Measurements from ENCODE around the gene SYNGR4. TPM values are rescaled to one million over a fixed set of nuclear protein-coding genes. Genes with fewer than 3 reads are reported as not detected.
A peak's percentile ranks its signal among the peaks of the same experiment; 100 is the strongest.

Gene SYNGR4
- total and polyA plus RNA-seq, 8 donors = 0.19 to 16.4 (median 0.61) TPM; not detected in 2

DNA sequence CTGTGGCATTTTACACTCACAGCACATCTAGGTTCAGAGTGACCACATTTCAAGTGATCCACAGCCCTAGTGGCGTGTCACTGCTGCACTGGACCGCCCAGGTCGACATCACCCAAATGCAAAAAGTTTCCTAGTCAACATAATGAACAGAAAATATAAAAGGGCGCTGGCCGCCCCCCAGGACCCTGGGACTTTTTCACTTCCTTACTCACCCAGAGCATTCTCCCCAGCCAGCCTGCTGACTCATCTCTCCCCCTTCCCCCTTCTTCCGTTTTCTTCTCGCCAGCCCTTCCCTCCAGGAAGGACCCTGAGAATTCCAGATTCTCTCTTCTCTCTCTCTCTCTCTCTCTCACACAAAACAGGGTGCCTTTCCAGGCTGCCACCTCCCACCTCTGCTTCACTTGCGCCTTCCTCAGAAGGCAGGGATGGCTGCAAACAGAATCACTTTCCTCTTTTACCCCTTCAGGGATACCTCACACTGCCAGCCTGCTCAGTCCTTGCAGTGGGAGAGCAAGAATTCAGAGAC is 60.6 kb downstream of the SYNGR4 start:
- peak in 2 of 4 donors; percentile 56 to 76 for ATAC-seq
- Histone ChIP-seq H3K27me3 (no peaks in the 10 kb centered on the region), H3K36me3 (no peaks in the 10 kb centered on the region), H3K9me3 (no peaks in the 10 kb centered on the region), H3K27ac (no peak overlapping the region), H3K4me3 (no peak overlapping the region), H3K4me1 (no peaks in the 10 kb centered on the region)
- intact Hi-C loops (cut with DNase I) = no loop called here
- TF ChIP-seq CTCF (IDR thresholded peaks at IDR 0.05) = no peak
- no peak for FAIRE-seq
- 45 to 52% methylated on average over 8 of the region's 8 CpGs for WGBS, 2 donors
- DNase-seq = peak in 1 of 6 donors; percentile 36

Other genes with a start within 250 kb of the SYNGR4 start
- 10 to 100 TPM; 10.1 to 23.5 (median 17.0) TPM for gene LIG1, start 194.0 kb upstream of the SYNGR4 start, total RNA-seq
- gene LIG1, start 194.0 kb upstream of the SYNGR4 start, polyA plus RNA-seq = 10 to 100 TPM; 42.1 to 78.8 TPM
- gene ZSWIM9, start 193.7 kb upstream of the SYNGR4 start, total RNA-seq = 1 to 10 TPM; 2.8 to 5.9 (median 4.0) TPM
- gene ZSWIM9, start 193.7 kb upstream of the SYNGR4 start, polyA plus RNA-seq = 1 to 10 TPM; 3.1 to 4.3 TPM
- 10 to 100 TPM in 5 of 6 donors, 1 to 10 TPM in 1; 8.6 to 26.0 (median 15.1) TPM for gene CARD8, start 108.5 kb upstream of the SYNGR4 start, total RNA-seq
- gene CARD8, start 108.5 kb upstream of the SYNGR4 start, polyA plus RNA-seq = 10 to 100 TPM; 19.4 to 19.8 TPM
- gene ZNF114, start 94.3 kb upstream of the SYNGR4 start, total RNA-seq = 1 to 10 TPM in 3 of 6 donors, under 1 TPM in 3; 0.16 to 2.0 (median 0.94) TPM
- gene ZNF114, start 94.3 kb upstream of the SYNGR4 start, polyA plus RNA-seq = under 1 TPM; 0.30 to 0.70 TPM
- 10 to 100 TPM in 2 of 6 donors, 1 to 10 TPM in 4; 2.5 to 14.9 (median 6.4) TPM for gene EMP3, start 38.8 kb upstream of the SYNGR4 start, total RNA-seq
- gene EMP3, start 38.8 kb upstream of the SYNGR4 start, polyA plus RNA-seq = 10 to 100 TPM; 17.6 to 23.8 TPM
- gene TMEM143, start 427 bp upstream of the SYNGR4 start, total RNA-seq = 1 to 10 TPM; 3.3 to 7.3 (median 4.4) TPM
- 10 to 100 TPM in 1 of 2 donors, 1 to 10 TPM in 1; 8.0 to 11.2 TPM for gene TMEM143, start 427 bp upstream of the SYNGR4 start, polyA plus RNA-seq
- gene KDELR1, start 27.2 kb downstream of the SYNGR4 start, total RNA-seq = 10 to 100 TPM; 58.7 to 99.0 (median 77.0) TPM
- 100 to 1,000 TPM in 1 of 2 donors, 10 to 100 TPM in 1; 85.4 to 113 TPM for gene KDELR1, start 27.2 kb downstream of the SYNGR4 start, polyA plus RNA-seq
- gene GRIN2D, start 29.3 kb downstream of the SYNGR4 start, total RNA-seq = under 1 TPM in 5 of 6 donors, not detected in 1; 0.04 to 0.66 (median 0.26) TPM
- gene GRIN2D, start 29.3 kb downstream of the SYNGR4 start, polyA plus RNA-seq = under 1 TPM; 0.19 TPM
- 10 to 100 TPM; 13.0 to 23.1 (median 18.2) TPM for gene GRWD1, start 81.6 kb downstream of the SYNGR4 start, total RNA-seq
- 10 to 100 TPM in 1 of 2 donors, 1 to 10 TPM in 1; 8.6 to 10.2 TPM for gene GRWD1, start 81.6 kb downstream of the SYNGR4 start, polyA plus RNA-seq
- gene KCNJ14, start 91.2 kb downstream of the SYNGR4 start, total RNA-seq = under 1 TPM; 0.20 to 0.56 (median 0.37) TPM
- gene KCNJ14, start 91.2 kb downstream of the SYNGR4 start, polyA plus RNA-seq = under 1 TPM; 0.49 to 0.59 TPM
- gene CYTH2, start 105.0 kb downstream of the SYNGR4 start, total RNA-seq = 10 to 100 TPM; 25.4 to 39.2 (median 29.1) TPM
- 10 to 100 TPM; 51.7 to 54.2 TPM for gene CYTH2, start 105.0 kb downstream of the SYNGR4 start, polyA plus RNA-seq
- gene LMTK3, start 147.5 kb downstream of the SYNGR4 start, total RNA-seq = 1 to 10 TPM; 2.3 to 4.1 (median 2.8) TPM
- 1 to 10 TPM; 4.1 to 7.7 TPM for gene LMTK3, start 147.5 kb downstream of the SYNGR4 start, polyA plus RNA-seq
- under 1 TPM in 5 of 6 donors, not detected in 1; 0.32 to 0.64 (median 0.60) TPM for gene SULT2B1, start 187.8 kb downstream of the SYNGR4 start, total RNA-seq
- gene SULT2B1, start 187.8 kb downstream of the SYNGR4 start, polyA plus RNA-seq = 1 to 10 TPM; 1.3 to 1.7 TPM
- gene SPACA4, start 242.4 kb downstream of the SYNGR4 start, total RNA-seq = not detected
- under 1 TPM in 1 of 2 donors, not detected in 1; 0.12 TPM for gene SPACA4, start 242.4 kb downstream of the SYNGR4 start, polyA plus RNA-seq

Measured in pancreas (tissue), 10 donors.